HG03571 (cell line): ENCODE measurements around the gene COMP.

Source experiments
- ATAC-seq: cut with Tn5 transposase; IDR thresholded peaks from one replicate; pipeline ENCODE4 v1.9.1; 2021; ENCODE audit not compliant: unreplicated experiment

COMP gene

GRCh38 chr19:18770663-18771327 lies 20.3 kb downstream of the COMP start:
- no peak for ATAC-seq

- no peak for ATAC-seq
Measured at GRCh38 chr19:18769989-18770528, 21.0 kb downstream of the COMP start.

GRCh38 chr19:18768997-18769891 lies 21.9 kb downstream of the COMP start:
- no peak for ATAC-seq

GRCh38 chr19:18768046-18768771 lies 22.9 kb downstream of the COMP start:
- no peak for ATAC-seq

- no peak for ATAC-seq
Measured at GRCh38 chr19:18765224-18765623, 25.9 kb downstream of the COMP start.

- no peak for ATAC-seq
Measured at GRCh38 chr19:18764591-18765051, 26.5 kb downstream of the COMP start.

- ATAC-seq: no peak
Measured at GRCh38 chr19:18763674-18764590, 27.2 kb downstream of the COMP start.

- no peak for ATAC-seq
Measured at GRCh38 chr19:18762125-18763023, 28.7 kb downstream of the COMP start.

- no peak for ATAC-seq
Measured at GRCh38 chr19:18761531-18762110, 29.5 kb downstream of the COMP start.

- ATAC-seq: no peak
Measured at GRCh38 chr19:18760440-18761383, 30.4 kb downstream of the COMP start.

GRCh38 chr19:18759995-18760426 lies 31.1 kb downstream of the COMP start:
- ATAC-seq: no peak

- ATAC-seq: no peak
Measured at GRCh38 chr19:18759304-18759994, 31.7 kb downstream of the COMP start.

GRCh38 chr19:18756896-18757295 lies 34.2 kb downstream of the COMP start:
- ATAC-seq: no peak

- ATAC-seq: no peak
Measured at GRCh38 chr19:18754501-18754900, 36.6 kb downstream of the COMP start.

GRCh38 chr19:18751571-18751970 lies 39.5 kb downstream of the COMP start:
- no peak for ATAC-seq

GRCh38 chr19:18750295-18750970 lies 40.7 kb downstream of the COMP start:
- ATAC-seq: no peak
